ENCODE data around the gene BUD13.

DNA sequence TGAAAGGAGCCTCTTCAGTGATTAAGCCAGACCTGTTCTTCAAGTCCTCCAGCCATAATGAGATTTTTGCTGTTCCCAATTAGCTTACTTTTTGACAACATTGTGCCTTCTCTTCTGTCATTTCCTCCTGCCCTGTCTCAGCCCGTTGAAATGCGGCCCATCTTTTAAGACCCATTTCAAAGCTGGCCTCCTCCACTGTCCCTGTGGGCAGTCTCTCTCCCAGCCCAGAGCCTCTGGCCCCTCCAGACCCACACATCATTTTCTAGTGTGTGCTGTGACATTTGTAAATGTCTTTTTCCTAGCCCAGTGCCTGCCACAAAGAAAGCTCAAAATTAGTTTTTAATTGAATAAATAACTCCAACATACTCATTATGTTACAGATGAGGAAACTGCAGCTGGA, 70.9 kb downstream of the BUD13 start:
- TF ChIP-seq POLR2A (IDR thresholded peaks at IDR 0.05; ENCODE audit: low read depth), result no peak
- TF ChIP-seq, protein P1, sequence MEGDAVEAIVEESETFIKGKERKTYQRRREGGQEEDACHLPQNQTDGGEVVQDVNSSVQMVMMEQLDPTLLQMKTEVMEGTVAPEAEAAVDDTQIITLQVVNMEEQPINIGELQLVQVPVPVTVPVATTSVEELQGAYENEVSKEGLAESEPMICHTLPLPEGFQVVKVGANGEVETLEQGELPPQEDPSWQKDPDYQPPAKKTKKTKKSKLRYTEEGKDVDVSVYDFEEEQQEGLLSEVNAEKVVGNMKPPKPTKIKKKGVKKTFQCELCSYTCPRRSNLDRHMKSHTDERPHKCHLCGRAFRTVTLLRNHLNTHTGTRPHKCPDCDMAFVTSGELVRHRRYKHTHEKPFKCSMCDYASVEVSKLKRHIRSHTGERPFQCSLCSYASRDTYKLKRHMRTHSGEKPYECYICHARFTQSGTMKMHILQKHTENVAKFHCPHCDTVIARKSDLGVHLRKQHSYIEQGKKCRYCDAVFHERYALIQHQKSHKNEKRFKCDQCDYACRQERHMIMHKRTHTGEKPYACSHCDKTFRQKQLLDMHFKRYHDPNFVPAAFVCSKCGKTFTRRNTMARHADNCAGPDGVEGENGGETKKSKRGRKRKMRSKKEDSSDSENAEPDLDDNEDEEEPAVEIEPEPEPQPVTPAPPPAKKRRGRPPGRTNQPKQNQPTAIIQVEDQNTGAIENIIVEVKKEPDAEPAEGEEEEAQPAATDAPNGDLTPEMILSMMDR (IDR thresholded peaks at IDR 0.05), result no peak

Measured in esophagus muscularis mucosa (tissue), 3 donors.